Dendritic cell treated with granulocyte-macrophage colony-stimulating factor and Interleukin-4, amounts not matched to agents 40 ng/mL and 50 ng/mL, for 4 days (primary cell): ENCODE data around the gene LRRC1.
"Not testable (repeated sequence)": the region's sequence is repeated elsewhere in the genome, so short reads cannot be mapped to it uniquely, and the experiment has no call there.

ENCODE experiments used
- H3K27ac Mint-ChIP-seq: one replicate; pipeline ENCODE4 v1.8.0; 2022; ENCODE audit warnings: mild to moderate bottlenecking, mixed read lengths
- H3K27me3 Mint-ChIP-seq: one replicate; pipeline ENCODE4 v1.8.0; 2022; ENCODE audit warnings: mild to moderate bottlenecking, mixed read lengths
- H3K36me3 Mint-ChIP-seq: one replicate; pipeline ENCODE4 v1.8.0; 2022; ENCODE audit warnings: low read depth, mixed read lengths
- H3K4me1 Mint-ChIP-seq: one replicate; pipeline ENCODE4 v1.8.0; 2022; ENCODE audit warnings: low read depth, mixed read lengths
- H3K4me3 Mint-ChIP-seq: one replicate; pipeline ENCODE4 v1.8.0; 2022; ENCODE audit warnings: mild to moderate bottlenecking, moderate library complexity, mixed read lengths
- H3K9me3 Mint-ChIP-seq: one replicate; pipeline ENCODE4 v1.8.0; 2022; ENCODE audit warnings: mixed read lengths
- intact Hi-C: fragments of 100-400 bp; cut with micrococcal nuclease; formaldehyde crosslinking; loops from one replicate; pipeline ENCODE4 v1.15.0; 2022

Gene LRRC1

GRCh38 chr6:53796451-53796780 lies 1.6 kb downstream of the LRRC1 start:
- no peaks in the 10 kb centered on the region for H3K9me3 Mint-ChIP-seq
- H3K4me3 Mint-ChIP-seq, result no peak overlapping the region
- H3K27me3 Mint-ChIP-seq, result peaks cover 40% of the 10 kb centered on the region
- peaks cover 39% of the 10 kb centered on the region for H3K4me1 Mint-ChIP-seq
- peaks cover 13% of the 10 kb centered on the region for H3K36me3 Mint-ChIP-seq
- no peak overlapping the region for H3K27ac Mint-ChIP-seq
- intact Hi-C loops, result no loop called here

- intact Hi-C loops, result no loop called here
- H3K27ac Mint-ChIP-seq, result no peak overlapping the region
- H3K9me3 Mint-ChIP-seq, result no peaks in the 10 kb centered on the region
- H3K27me3 Mint-ChIP-seq, result peaks cover 40% of the 10 kb centered on the region
- H3K4me3 Mint-ChIP-seq, result no peak overlapping the region
- peaks cover 39% of the 10 kb centered on the region for H3K4me1 Mint-ChIP-seq
- H3K36me3 Mint-ChIP-seq, result peaks cover 13% of the 10 kb centered on the region
Observed at GRCh38 chr6:53796791-53797190, 2.0 kb downstream of the LRRC1 start.

- no peak overlapping the region for H3K27ac Mint-ChIP-seq
- peaks cover 39% of the 10 kb centered on the region for H3K4me1 Mint-ChIP-seq
- H3K9me3 Mint-ChIP-seq, result no peaks in the 10 kb centered on the region
- peaks cover 40% of the 10 kb centered on the region for H3K27me3 Mint-ChIP-seq
- H3K4me3 Mint-ChIP-seq, result no peak overlapping the region
- intact Hi-C loops, result no loop called here
- H3K36me3 Mint-ChIP-seq, result peaks cover 13% of the 10 kb centered on the region
Observed at GRCh38 chr6:53797304-53797703, 2.5 kb downstream of the LRRC1 start.

GRCh38 chr6:53799340-53799739 lies 4.5 kb downstream of the LRRC1 start:
- no peaks in the 10 kb centered on the region for H3K9me3 Mint-ChIP-seq
- intact Hi-C loops, result no loop called here
- H3K36me3 Mint-ChIP-seq, result peaks cover 10% of the 10 kb centered on the region
- H3K27me3 Mint-ChIP-seq, result peaks cover 23% of the 10 kb centered on the region
- peaks cover 25% of the 10 kb centered on the region for H3K4me1 Mint-ChIP-seq
- no peak overlapping the region for H3K27ac Mint-ChIP-seq
- H3K4me3 Mint-ChIP-seq, result no peak overlapping the region

GRCh38 chr6:53801022-53801421 lies 6.2 kb downstream of the LRRC1 start:
- no peaks in the 10 kb centered on the region for H3K36me3 Mint-ChIP-seq
- no peak overlapping the region for H3K4me3 Mint-ChIP-seq
- no peaks in the 10 kb centered on the region for H3K9me3 Mint-ChIP-seq
- intact Hi-C loops, result no loop called here
- peaks cover 12% of the 10 kb centered on the region for H3K27me3 Mint-ChIP-seq
- no peak overlapping the region for H3K27ac Mint-ChIP-seq
- H3K4me1 Mint-ChIP-seq, result peaks cover 11% of the 10 kb centered on the region

- no peaks in the 10 kb centered on the region for H3K36me3 Mint-ChIP-seq
- peaks cover 3% of the 10 kb centered on the region for H3K9me3 Mint-ChIP-seq
- intact Hi-C loops, result no loop called here
- H3K4me1 Mint-ChIP-seq, result peaks cover 8% of the 10 kb centered on the region
- no peaks in the 10 kb centered on the region for H3K27me3 Mint-ChIP-seq
- no peak overlapping the region for H3K27ac Mint-ChIP-seq
- H3K4me3 Mint-ChIP-seq, result no peak overlapping the region
Observed at GRCh38 chr6:53802582-53802981, 7.8 kb downstream of the LRRC1 start.

- H3K4me1 Mint-ChIP-seq, result peaks cover 15% of the 10 kb centered on the region
- peaks cover 9% of the 10 kb centered on the region for H3K9me3 Mint-ChIP-seq
- no peak overlapping the region for H3K4me3 Mint-ChIP-seq
- no peak overlapping the region for H3K27ac Mint-ChIP-seq
- no peaks in the 10 kb centered on the region for H3K36me3 Mint-ChIP-seq
- intact Hi-C loops, result no loop called here
- no peaks in the 10 kb centered on the region for H3K27me3 Mint-ChIP-seq
Observed at GRCh38 chr6:53803081-53803860, 8.5 kb downstream of the LRRC1 start.

GRCh38 chr6:53805016-53805415 lies 10.2 kb downstream of the LRRC1 start:
- intact Hi-C loops, result no loop called here
- no peak overlapping the region for H3K4me3 Mint-ChIP-seq
- peaks cover 9% of the 10 kb centered on the region for H3K9me3 Mint-ChIP-seq
- H3K4me1 Mint-ChIP-seq, result peaks cover 8% of the 10 kb centered on the region
- no peaks in the 10 kb centered on the region for H3K36me3 Mint-ChIP-seq
- H3K27ac Mint-ChIP-seq, result no peak overlapping the region
- no peaks in the 10 kb centered on the region for H3K27me3 Mint-ChIP-seq

GRCh38 chr6:53805725-53806124 lies 10.9 kb downstream of the LRRC1 start:
- H3K4me1 Mint-ChIP-seq, result peaks cover 8% of the 10 kb centered on the region
- H3K27me3 Mint-ChIP-seq, result no peaks in the 10 kb centered on the region
- no peaks in the 10 kb centered on the region for H3K36me3 Mint-ChIP-seq
- intact Hi-C loops, result no loop called here
- H3K4me3 Mint-ChIP-seq, result no peak overlapping the region
- H3K9me3 Mint-ChIP-seq, result peaks cover 9% of the 10 kb centered on the region
- no peak overlapping the region for H3K27ac Mint-ChIP-seq

- H3K27me3 Mint-ChIP-seq, H3K4me1 Mint-ChIP-seq, intact Hi-C loops, H3K4me3 Mint-ChIP-seq, H3K27ac Mint-ChIP-seq, H3K36me3 Mint-ChIP-seq, H3K9me3 Mint-ChIP-seq: not testable (repeated sequence)
Observed at GRCh38 chr6:53807606-53808005, 12.8 kb downstream of the LRRC1 start.

- no peaks in the 10 kb centered on the region for H3K36me3 Mint-ChIP-seq
- no peak overlapping the region for H3K4me3 Mint-ChIP-seq
- H3K27me3 Mint-ChIP-seq, result no peaks in the 10 kb centered on the region
- no peak overlapping the region for H3K27ac Mint-ChIP-seq
- H3K9me3 Mint-ChIP-seq, result peaks cover 9% of the 10 kb centered on the region
- intact Hi-C loops, result no loop called here
- peaks cover 16% of the 10 kb centered on the region for H3K4me1 Mint-ChIP-seq
Observed at GRCh38 chr6:53808302-53808881, 13.6 kb downstream of the LRRC1 start.

GRCh38 chr6:53809691-53810090 lies 14.9 kb downstream of the LRRC1 start:
- Mint-ChIP-seq H3K4me1 (peaks cover 27% of the 10 kb centered on the region), H3K4me3 (no peak overlapping the region), H3K9me3 (peaks cover 9% of the 10 kb centered on the region), H3K27me3 (no peaks in the 10 kb centered on the region), H3K27ac (no peak overlapping the region), H3K36me3 (no peaks in the 10 kb centered on the region)
- intact Hi-C loops, result no loop called here

- no peak overlapping the region for H3K4me3 Mint-ChIP-seq
- peaks cover 27% of the 10 kb centered on the region for H3K4me1 Mint-ChIP-seq
- no peak overlapping the region for H3K27ac Mint-ChIP-seq
- peaks cover 9% of the 10 kb centered on the region for H3K9me3 Mint-ChIP-seq
- H3K36me3 Mint-ChIP-seq, result no peaks in the 10 kb centered on the region
- intact Hi-C loops, result no loop called here
- no peaks in the 10 kb centered on the region for H3K27me3 Mint-ChIP-seq
Observed at GRCh38 chr6:53811082-53811481, 16.3 kb downstream of the LRRC1 start.

GRCh38 chr6:53811746-53812145 lies 16.9 kb downstream of the LRRC1 start:
- Mint-ChIP-seq H3K9me3 (peaks cover 9% of the 10 kb centered on the region), H3K27me3 (no peaks in the 10 kb centered on the region), H3K4me1 (peaks cover 27% of the 10 kb centered on the region), H3K27ac (no peak overlapping the region), H3K4me3 (no peak overlapping the region), H3K36me3 (no peaks in the 10 kb centered on the region)
- intact Hi-C loops, result no loop called here

- peaks cover 1% of the 10 kb centered on the region for H3K9me3 Mint-ChIP-seq
Observed at GRCh38 chr6:53813096-53813495, 18.3 kb downstream of the LRRC1 start.

More at GRCh38 chr6:53813096-53813495, 18.3 kb downstream of the LRRC1 start:
- H3K27me3 Mint-ChIP-seq, result no peaks in the 10 kb centered on the region
- H3K36me3 Mint-ChIP-seq, result no peaks in the 10 kb centered on the region
- H3K4me3 Mint-ChIP-seq, result no peak overlapping the region
- peaks cover 21% of the 10 kb centered on the region for H3K4me1 Mint-ChIP-seq
- intact Hi-C loops, result no loop called here
- no peak overlapping the region for H3K27ac Mint-ChIP-seq
